Measurements from ENCODE around the gene AUTS2. TPM values are rescaled to one million over a fixed set of nuclear protein-coding genes. Genes with fewer than 3 reads are reported as not detected.

The AUTS2 gene
- total RNA-seq, 1 experiment from 2014 or later, result 42.1 TPM

- H3K27me3 ChIP-seq (replicated peaks; ENCODE audit: insufficient read depth, low read depth, low read length, poor library complexity), result peaks cover 7% of the 10 kb centered on the region
- no peaks in the 10 kb centered on the region for H3K9me3 ChIP-seq (ENCODE audit: low read depth, low read length, poor library complexity, severe bottlenecking)
- no peak overlapping the region for H3K4me3 ChIP-seq (ENCODE audit: low read depth, low read length, poor library complexity, severe bottlenecking)
- BruUV-seq (replicated peaks), result no TSS peak
- POLR2A ChIA-PET (ENCODE audit: low non-redundant PET), result no interaction called here
- TF ChIP-seq CTCF (conservative IDR thresholded peaks at IDR 0.05; ENCODE audit: low read depth, low read length), result no peak
- TF ChIP-seq EZH2 (IDR thresholded peaks at IDR 0.05; ENCODE audit: borderline replicate concordance, low read depth, low read length, poor library complexity, severe bottlenecking), result no peak
- intact Hi-C loops (cut with micrococcal nuclease; ENCODE audit: unreplicated experiment), result no loop called here
- no peaks in the 10 kb centered on the region for H3K36me3 ChIP-seq (ENCODE audit: insufficient read depth, low read length, poor library complexity, severe bottlenecking)
- CTCF ChIA-PET, result no interaction called here
- H3K27ac ChIP-seq (ENCODE audit: low read depth, low read length, poor library complexity, severe bottlenecking), result no peak overlapping the region
- peak; percentile 53 for DNase-seq (ENCODE audit: low spot score)
- peaks cover 45% of the 10 kb centered on the region for H3K4me1 ChIP-seq (ENCODE audit: insufficient read depth, low read length, poor library complexity, severe bottlenecking)
These were observed 1102.7 kb downstream of the AUTS2 start for GRCh38 chr7:70700941-70701425.

GRCh38 chr7:70701477-70701876 is 1103.2 kb downstream of the AUTS2 start:
- peaks cover 41% of the 10 kb centered on the region for H3K4me1 ChIP-seq (ENCODE audit: insufficient read depth, low read length, poor library complexity, severe bottlenecking)
- intact Hi-C loops (cut with micrococcal nuclease; ENCODE audit: unreplicated experiment), result no loop called here
- CTCF ChIA-PET, result no interaction called here
- no peak overlapping the region for H3K27ac ChIP-seq (ENCODE audit: low read depth, low read length, poor library complexity, severe bottlenecking)
- no TSS peak for BruUV-seq (replicated peaks)
- H3K9me3 ChIP-seq (ENCODE audit: low read depth, low read length, poor library complexity, severe bottlenecking), result no peaks in the 10 kb centered on the region
- no peak for TF ChIP-seq CTCF (conservative IDR thresholded peaks at IDR 0.05; ENCODE audit: low read depth, low read length)
- TF ChIP-seq EZH2 (IDR thresholded peaks at IDR 0.05; ENCODE audit: borderline replicate concordance, low read depth, low read length, poor library complexity, severe bottlenecking), result no peak
- DNase-seq (ENCODE audit: low spot score), result no peak
- no peak overlapping the region for H3K4me3 ChIP-seq (ENCODE audit: low read depth, low read length, poor library complexity, severe bottlenecking)
- H3K27me3 ChIP-seq (replicated peaks; ENCODE audit: insufficient read depth, low read depth, low read length, poor library complexity), result peaks cover 2% of the 10 kb centered on the region
- POLR2A ChIA-PET (ENCODE audit: low non-redundant PET), result no interaction called here
- no peaks in the 10 kb centered on the region for H3K36me3 ChIP-seq (ENCODE audit: insufficient read depth, low read length, poor library complexity, severe bottlenecking)

GRCh38 chr7:70701991-70702390 is 1103.7 kb downstream of the AUTS2 start:
- no peaks in the 10 kb centered on the region for H3K27me3 ChIP-seq (replicated peaks; ENCODE audit: insufficient read depth, low read depth, low read length, poor library complexity)
- CTCF ChIA-PET, result no interaction called here
- H3K4me1 ChIP-seq (ENCODE audit: insufficient read depth, low read length, poor library complexity, severe bottlenecking), result peaks cover 35% of the 10 kb centered on the region
- intact Hi-C loops (cut with micrococcal nuclease; ENCODE audit: unreplicated experiment), result no loop called here
- no peak for DNase-seq (ENCODE audit: low spot score)
- H3K36me3 ChIP-seq (ENCODE audit: insufficient read depth, low read length, poor library complexity, severe bottlenecking), result no peaks in the 10 kb centered on the region
- POLR2A ChIA-PET (ENCODE audit: low non-redundant PET), result no interaction called here
- no peak overlapping the region for H3K27ac ChIP-seq (ENCODE audit: low read depth, low read length, poor library complexity, severe bottlenecking)
- H3K9me3 ChIP-seq (ENCODE audit: low read depth, low read length, poor library complexity, severe bottlenecking), result no peaks in the 10 kb centered on the region
- no TSS peak for BruUV-seq (replicated peaks)
- H3K4me3 ChIP-seq (ENCODE audit: low read depth, low read length, poor library complexity, severe bottlenecking), result no peak overlapping the region
- TF ChIP-seq CTCF (conservative IDR thresholded peaks at IDR 0.05; ENCODE audit: low read depth, low read length), result no peak
- TF ChIP-seq EZH2 (IDR thresholded peaks at IDR 0.05; ENCODE audit: borderline replicate concordance, low read depth, low read length, poor library complexity, severe bottlenecking), result no peak

Data from A673 (cell line).